Nephron (organoid): ENCODE measurements around the gene P3H1.

Experiments used
- H3K27ac Mint-ChIP-seq, 3 experiments: 2 replicates each; pipeline ENCODE4 v1.8.0; 2020; ENCODE audit warnings: mixed read lengths in 3 of 3, mild to moderate bottlenecking in 2 of 3, moderate library complexity in 1 of 3
- H3K27me3 Mint-ChIP-seq: 2 replicates; pipeline ENCODE4 v1.8.0; 2021; ENCODE audit warnings: low read depth, mild to moderate bottlenecking, moderate library complexity, mixed read lengths
- H3K36me3 Mint-ChIP-seq: 2 replicates; pipeline ENCODE4 v1.8.0; 2020; ENCODE audit warnings: low read depth, mixed read lengths
- H3K4me1 Mint-ChIP-seq: 2 replicates; pipeline ENCODE4 v1.8.0; 2020; ENCODE audit warnings: mixed read lengths
- H3K4me3 Mint-ChIP-seq, 3 experiments: 2 replicates each; pipeline ENCODE4 v1.8.0; 2020; ENCODE audit warnings: mild to moderate bottlenecking in 3 of 3, mixed read lengths in 3 of 3, moderate library complexity in 2 of 3
- H3K9me3 Mint-ChIP-seq: 2 replicates; pipeline ENCODE4 v1.8.0; 2020; ENCODE audit warnings: mixed read lengths
- CTCF ChIP-seq, 3 experiments: fragments of 200-600 bp; sonication (generic); IDR thresholded peaks; one replicate each; pipeline ENCODE4 v1.5.0; 2021; ENCODE audit warnings: antibody characterized with exemption in 3 of 3; ENCODE audit not compliant: unreplicated experiment in 3 of 3

The P3H1 gene

GRCh38 chr1:42784946-42785693, 18.3 kb upstream of the P3H1 start, which contains the start of gene TMEM269:
Gene TMEM269, plus strand, starts transcription at chr1:42784991. Its CDS starts 4,903 bp downstream, at chr1:42789894.
- H3K9me3 Mint-ChIP-seq = no peaks in the 10 kb centered on the region
- H3K27me3 Mint-ChIP-seq = no peaks in the 10 kb centered on the region
- no peak for TF ChIP-seq CTCF (IDR thresholded peaks at IDR 0.05; ENCODE audit: unreplicated experiment in 3 of 3)
- no peak within 1 kb of the TSS for H3K4me3 Mint-ChIP-seq
- H3K4me1 Mint-ChIP-seq = no peaks in the 10 kb centered on the region
- H3K27ac Mint-ChIP-seq = no peak within 1 kb of the TSS
- peaks cover 26% of the 10 kb centered on the region for H3K36me3 Mint-ChIP-seq

- Mint-ChIP-seq H3K27ac (no peak overlapping the region), H3K9me3 (no peaks in the 10 kb centered on the region), H3K4me3 (no peak overlapping the region), H3K36me3 (peaks cover 31% of the 10 kb centered on the region), H3K27me3 (no peaks in the 10 kb centered on the region), H3K4me1 (no peaks in the 10 kb centered on the region)
- TF ChIP-seq CTCF (IDR thresholded peaks at IDR 0.05; ENCODE audit: unreplicated experiment in 3 of 3) = no peak
Observed at GRCh38 chr1:42784547-42784945, 17.7 kb upstream of the P3H1 start.

GRCh38 chr1:42783092-42783491, 16.3 kb upstream of the P3H1 start:
- TF ChIP-seq CTCF (IDR thresholded peaks at IDR 0.05; ENCODE audit: unreplicated experiment in 3 of 3) = no peak
- Mint-ChIP-seq H3K4me1 (no peaks in the 10 kb centered on the region), H3K27me3 (no peaks in the 10 kb centered on the region), H3K36me3 (peaks cover 41% of the 10 kb centered on the region), H3K27ac (no peak overlapping the region), H3K9me3 (no peaks in the 10 kb centered on the region), H3K4me3 (no peak overlapping the region)

GRCh38 chr1:42780176-42780575, 13.3 kb upstream of the P3H1 start:
- no peak overlapping the region for H3K4me3 Mint-ChIP-seq

GRCh38 chr1:42779725-42780124, 12.9 kb upstream of the P3H1 start:
- H3K4me3 Mint-ChIP-seq = no peak overlapping the region
- no peaks in the 10 kb centered on the region for H3K27me3 Mint-ChIP-seq
- H3K27ac Mint-ChIP-seq = no peak overlapping the region
- TF ChIP-seq CTCF (IDR thresholded peaks at IDR 0.05; ENCODE audit: unreplicated experiment in 3 of 3) = no peak
- H3K36me3 Mint-ChIP-seq = peaks cover 70% of the 10 kb centered on the region
- H3K4me1 Mint-ChIP-seq = no peaks in the 10 kb centered on the region
- no peaks in the 10 kb centered on the region for H3K9me3 Mint-ChIP-seq

More at GRCh38 chr1:42780176-42780575, 13.3 kb upstream of the P3H1 start:
- Mint-ChIP-seq H3K4me1 (no peaks in the 10 kb centered on the region), H3K27ac (no peak overlapping the region), H3K27me3 (no peaks in the 10 kb centered on the region), H3K36me3 (peaks cover 65% of the 10 kb centered on the region), H3K9me3 (no peaks in the 10 kb centered on the region)
- TF ChIP-seq CTCF (IDR thresholded peaks at IDR 0.05; ENCODE audit: unreplicated experiment in 3 of 3) = no peak

- Mint-ChIP-seq H3K36me3 (peaks cover 81% of the 10 kb centered on the region), H3K27me3 (no peaks in the 10 kb centered on the region), H3K27ac (no peak overlapping the region), H3K9me3 (no peaks in the 10 kb centered on the region), H3K4me3 (no peak overlapping the region), H3K4me1 (no peaks in the 10 kb centered on the region)
- peak; percentile 40 to 67 (median 52) for TF ChIP-seq CTCF (IDR thresholded peaks at IDR 0.05; ENCODE audit: unreplicated experiment in 3 of 3)
Observed at GRCh38 chr1:42777852-42778251, 11.0 kb upstream of the P3H1 start.
